Measurements from ENCODE around the gene METTL2B. TPM values are rescaled to one million over a fixed set of nuclear protein-coding genes. Genes with fewer than 3 reads are reported as not detected.

METTL2B gene
- total and polyA plus RNA-seq, 2 experiments from 2014 or later: 19.2 to 36.5 TPM

GRCh38 chr7:128442356-128442755, 34.2 kb upstream of the METTL2B start:
- Histone ChIP-seq H4K20me1 (ENCODE audit: insufficient read depth) (no peaks in the 10 kb centered on the region), H3K79me2 (ENCODE audit: insufficient read depth) (no peaks in the 10 kb centered on the region), H3K36me3 (ENCODE audit: low read depth) (no peaks in the 10 kb centered on the region), H3F3A (ENCODE audit: insufficient read depth) (no peaks in the 10 kb centered on the region), H2AFZ (no peak overlapping the region), H3K9ac (no peak overlapping the region), H3K4me3 (no peak overlapping the region), H3K4me2 (ENCODE audit: unreplicated experiment) (no peak overlapping the region), H3K9me3 (ENCODE audit: low read depth) (no peaks in the 10 kb centered on the region), H3K27me3 (replicated peaks; ENCODE audit: insufficient read depth) (no peaks in the 10 kb centered on the region), H3K9me2 (ENCODE audit: insufficient read depth) (no peaks in the 10 kb centered on the region), H3K27ac (no peak overlapping the region), H3K4me1 (ENCODE audit: insufficient read depth) (no peaks in the 10 kb centered on the region)
- TF ChIP-seq EZH2 (IDR thresholded peaks at IDR 0.05; ENCODE audit: insufficient read depth, poor library complexity, severe bottlenecking) (no peak), EZH2phosphoT487 (IDR thresholded peaks at IDR 0.05; ENCODE audit: insufficient read depth, low read depth) (no peak)
- DNase-seq: no peak
- in situ Hi-C loops (cut with MboI): no loop called here
- WGBS, 2 experiments (ENCODE audit: low coverage in 1 of 2, low lambda C conversion rate in 2 of 2, missing lambda C conversion rate in 2 of 2): 95 to 97% methylated on average over 3 of the region's 3 CpGs

- H3K27ac ChIP-seq: no peak overlapping the region
- no peaks in the 10 kb centered on the region for H3K9me3 ChIP-seq (ENCODE audit: low read depth)
- H4K20me1 ChIP-seq (ENCODE audit: insufficient read depth): no peaks in the 10 kb centered on the region
- H3K4me3 ChIP-seq: no peak overlapping the region
- H3K79me2 ChIP-seq (ENCODE audit: insufficient read depth): no peaks in the 10 kb centered on the region
- no peaks in the 10 kb centered on the region for H3K4me1 ChIP-seq (ENCODE audit: insufficient read depth)
- H2AFZ ChIP-seq: no peak overlapping the region
- in situ Hi-C loops (cut with MboI): no loop called here
- H3K36me3 ChIP-seq (ENCODE audit: low read depth): no peaks in the 10 kb centered on the region
- H3F3A ChIP-seq (ENCODE audit: insufficient read depth): no peaks in the 10 kb centered on the region
- WGBS, 2 experiments (ENCODE audit: low coverage in 1 of 2, low lambda C conversion rate in 2 of 2, missing lambda C conversion rate in 2 of 2): 69 to 77% methylated on average over 7 of the region's 7 CpGs
- TF ChIP-seq EZH2 (IDR thresholded peaks at IDR 0.05; ENCODE audit: insufficient read depth, poor library complexity, severe bottlenecking) (no peak), EZH2phosphoT487 (IDR thresholded peaks at IDR 0.05; ENCODE audit: insufficient read depth, low read depth) (no peak)
- no peak overlapping the region for H3K9ac ChIP-seq
- H3K27me3 ChIP-seq (replicated peaks; ENCODE audit: insufficient read depth): no peaks in the 10 kb centered on the region
- H3K4me2 ChIP-seq (ENCODE audit: unreplicated experiment): no peak overlapping the region
- no peaks in the 10 kb centered on the region for H3K9me2 ChIP-seq (ENCODE audit: insufficient read depth)
- DNase-seq: no peak
Observed at GRCh38 chr7:128443831-128444600, 32.5 kb upstream of the METTL2B start.

- WGBS, 2 experiments (ENCODE audit: low coverage in 1 of 2, low lambda C conversion rate in 2 of 2, missing lambda C conversion rate in 2 of 2): 20 to 29% methylated on average over 5 of the region's 5 CpGs
Observed at GRCh38 chr7:128446306-128446705, 30.2 kb upstream of the METTL2B start.

GRCh38 chr7:128447941-128448564, 28.5 kb upstream of the METTL2B start:
- in situ Hi-C loops (cut with MboI): no loop called here
- Histone ChIP-seq H3K79me2 (ENCODE audit: insufficient read depth) (no peaks in the 10 kb centered on the region), H3K36me3 (ENCODE audit: low read depth) (no peaks in the 10 kb centered on the region), H3K27me3 (replicated peaks; ENCODE audit: insufficient read depth) (no peaks in the 10 kb centered on the region), H3K4me2 (ENCODE audit: unreplicated experiment) (no peak overlapping the region), H2AFZ (no peak overlapping the region), H3K9ac (no peak overlapping the region), H3K27ac (no peak overlapping the region), H3K9me2 (ENCODE audit: insufficient read depth) (no peaks in the 10 kb centered on the region), H3K9me3 (ENCODE audit: low read depth) (no peaks in the 10 kb centered on the region), H3K4me3 (no peak overlapping the region), H3F3A (ENCODE audit: insufficient read depth) (0 out of 2 replicates have a peak, but pooled peaks cover 8% of the 10 kb centered on the region), H3K4me1 (ENCODE audit: insufficient read depth) (no peaks in the 10 kb centered on the region), H4K20me1 (ENCODE audit: insufficient read depth) (no peaks in the 10 kb centered on the region)
- 94 to 96% methylated on average over 3 of the region's 4 CpGs for WGBS, 2 experiments (ENCODE audit: low coverage in 1 of 2, low lambda C conversion rate in 2 of 2, missing lambda C conversion rate in 2 of 2)
- no peak for DNase-seq
- no peak for TF ChIP-seq EZH2 (IDR thresholded peaks at IDR 0.05; ENCODE audit: insufficient read depth, poor library complexity, severe bottlenecking)
- no peak for TF ChIP-seq EZH2phosphoT487 (IDR thresholded peaks at IDR 0.05; ENCODE audit: insufficient read depth, low read depth)

More at GRCh38 chr7:128446306-128446705, 30.2 kb upstream of the METTL2B start:
- H3K9me2 ChIP-seq (ENCODE audit: insufficient read depth): no peaks in the 10 kb centered on the region
- H4K20me1 ChIP-seq (ENCODE audit: insufficient read depth): no peaks in the 10 kb centered on the region
- TF ChIP-seq EZH2 (IDR thresholded peaks at IDR 0.05; ENCODE audit: insufficient read depth, poor library complexity, severe bottlenecking) (no peak), EZH2phosphoT487 (IDR thresholded peaks at IDR 0.05; ENCODE audit: insufficient read depth, low read depth) (no peak)
- no peak overlapping the region for H3K27ac ChIP-seq
- no peak overlapping the region for H3K4me2 ChIP-seq (ENCODE audit: unreplicated experiment)
- no peaks in the 10 kb centered on the region for H3K4me1 ChIP-seq (ENCODE audit: insufficient read depth)
- no peaks in the 10 kb centered on the region for H3F3A ChIP-seq (ENCODE audit: insufficient read depth)
- DNase-seq: no peak
- H3K9me3 ChIP-seq (ENCODE audit: low read depth): no peaks in the 10 kb centered on the region
- H3K4me3 ChIP-seq: no peak overlapping the region
- no peak overlapping the region for H3K9ac ChIP-seq
- no peaks in the 10 kb centered on the region for H3K27me3 ChIP-seq (replicated peaks; ENCODE audit: insufficient read depth)
- no peak overlapping the region for H2AFZ ChIP-seq
- no peaks in the 10 kb centered on the region for H3K79me2 ChIP-seq (ENCODE audit: insufficient read depth)
- no peaks in the 10 kb centered on the region for H3K36me3 ChIP-seq (ENCODE audit: low read depth)
- in situ Hi-C loops (cut with MboI): no loop called here
